HCT116 (cell line): ENCODE measurements around the gene NINJ2.

Source experiments
- CTCF ChIP-seq, 3 experiments: fragments of 200-600 bp in 1 of 3; sonication (generic) in 1 of 3; IDR thresholded peaks in 2 of 3; conservative IDR thresholded peaks in 1 of 3; 2 replicates each; pipeline ENCODE4 v1.5.1; 2012 to 2017; ENCODE audit warnings: low read depth in 2 of 3, low read length in 2 of 3, antibody characterized with exemption in 1 of 3, borderline replicate concordance in 1 of 3, control low read depth in 1 of 3, mild to moderate bottlenecking in 1 of 3, mixed read lengths in 1 of 3, mixed run types in 1 of 3, moderate library complexity in 1 of 3; ENCODE audit not compliant: insufficient read depth in 1 of 3
- EGR1 ChIP-seq: IDR thresholded peaks from 2 replicates; pipeline ENCODE4 v1.6.1; 2012; ENCODE audit warnings: low read depth
- ELF1 ChIP-seq: IDR thresholded peaks from 2 replicates; pipeline ENCODE4 v1.6.1; 2012; ENCODE audit warnings: low read depth, borderline replicate concordance
- EZH2 ChIP-seq: fragments of 200-600 bp; sonication (generic); IDR thresholded peaks from 2 replicates; pipeline ENCODE4 v1.6.1; 2017; ENCODE audit warnings: antibody characterized with exemption, mixed run types
- POLR2A ChIP-seq: IDR thresholded peaks from 2 replicates; pipeline ENCODE4 v1.7.0; 2011; ENCODE audit warnings: borderline replicate concordance; ENCODE audit not compliant: insufficient read depth, insufficient read length; ENCODE audit errors: extremely low read depth
- POLR2AphosphoS5 ChIP-seq: IDR thresholded peaks from 2 replicates; pipeline ENCODE4 v1.6.1; 2011; ENCODE audit warnings: mild to moderate bottlenecking, low read depth, low read length, moderate library complexity
- SP1 ChIP-seq: IDR thresholded peaks from 2 replicates; pipeline ENCODE4 v1.6.1; 2012; ENCODE audit warnings: low read depth
- YY1 ChIP-seq: IDR thresholded peaks from 2 replicates; pipeline ENCODE4 v1.6.1; 2011; ENCODE audit warnings: low read length, low read depth, moderate library complexity, mild to moderate bottlenecking; ENCODE audit not compliant: insufficient replicate concordance; ENCODE audit errors: extremely low read depth
- ZBTB33 ChIP-seq: IDR thresholded peaks from 2 replicates; pipeline ENCODE4 v1.6.1; 2011; ENCODE audit warnings: mild to moderate bottlenecking, low read length, moderate library complexity; ENCODE audit not compliant: insufficient replicate concordance; ENCODE audit errors: extremely low read depth
- ZFX ChIP-seq: fragments of 450-650 bp; IDR thresholded peaks from 2 replicates; pipeline ENCODE4 v1.6.1; 2017
- ZNF274 ChIP-seq: fragments of 200-500 bp; sonication (Bioruptor generic); IDR thresholded peaks from 2 replicates; pipeline ENCODE4 v1.6.1; 2014; ENCODE audit warnings: mild to moderate bottlenecking, low read depth, low read length, inconsistent platforms

GRCh38 chr12:533718-534117 is 129.5 kb downstream of the NINJ2 start:
- no peak for TF ChIP-seq CTCF (IDR thresholded peaks at IDR 0.05 in 2 of 3, conservative IDR thresholded peaks at IDR 0.05 in 1 of 3; ENCODE audit: borderline replicate concordance in 1 of 3, insufficient read depth in 1 of 3, low read depth in 2 of 3, low read length in 2 of 3)
- no peak for TF ChIP-seq EZH2
- no peak for TF ChIP-seq POLR2A
- no peak for TF ChIP-seq EGR1
- no peak for TF ChIP-seq ZNF274
- no peak for TF ChIP-seq SP1
- TF ChIP-seq POLR2AphosphoS5 = no peak
- TF ChIP-seq ELF1 = no peak
- TF ChIP-seq ZBTB33 = no peak
- TF ChIP-seq YY1 = no peak
- no peak for TF ChIP-seq ZFX
